HG03457 (cell line): Measurements from ENCODE around the gene CD300LG.
"Not testable (repeated sequence)": the region's sequence is repeated elsewhere in the genome, so short reads cannot be mapped to it uniquely, and the experiment has no call there.

Experiments used
- ATAC-seq: cut with Tn5 transposase; IDR thresholded peaks from one replicate; pipeline ENCODE4 v1.9.1; 2021; ENCODE audit warnings: moderate number of reproducible peaks; ENCODE audit not compliant: unreplicated experiment

CD300LG gene

DNA sequence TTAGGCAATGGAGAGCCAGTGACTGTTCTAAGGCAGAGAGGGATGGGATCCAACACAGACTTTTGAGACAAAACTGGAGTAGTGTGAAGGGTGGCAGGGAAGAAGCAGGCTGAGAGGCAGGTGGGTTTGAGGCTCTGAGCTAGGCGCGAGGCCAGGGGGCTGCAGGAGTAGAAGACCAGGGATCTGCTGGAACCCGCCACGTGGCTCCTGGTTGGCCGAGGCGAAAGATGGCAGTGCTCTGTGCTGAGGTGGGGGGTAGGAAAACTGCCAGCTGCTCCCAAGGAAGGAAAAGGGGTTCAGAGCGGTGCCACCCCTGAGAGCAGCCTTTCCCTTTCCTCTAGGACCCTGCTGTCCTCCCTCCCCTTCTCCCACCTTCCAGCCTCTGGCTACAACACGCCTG lies 5.6 kb downstream of the CD300LG start:
- ATAC-seq: no peak

GRCh38 chr17:43853546-43853945 lies 6.6 kb downstream of the CD300LG start:
- ATAC-seq: no peak

GRCh38 chr17:43854498-43854897 lies 7.5 kb downstream of the CD300LG start:
- no peak for ATAC-seq

- ATAC-seq: no peak
Observed at GRCh38 chr17:43855061-43855460, 8.1 kb downstream of the CD300LG start.

- ATAC-seq: no peak
Observed at GRCh38 chr17:43856141-43856540, 9.2 kb downstream of the CD300LG start.

DNA sequence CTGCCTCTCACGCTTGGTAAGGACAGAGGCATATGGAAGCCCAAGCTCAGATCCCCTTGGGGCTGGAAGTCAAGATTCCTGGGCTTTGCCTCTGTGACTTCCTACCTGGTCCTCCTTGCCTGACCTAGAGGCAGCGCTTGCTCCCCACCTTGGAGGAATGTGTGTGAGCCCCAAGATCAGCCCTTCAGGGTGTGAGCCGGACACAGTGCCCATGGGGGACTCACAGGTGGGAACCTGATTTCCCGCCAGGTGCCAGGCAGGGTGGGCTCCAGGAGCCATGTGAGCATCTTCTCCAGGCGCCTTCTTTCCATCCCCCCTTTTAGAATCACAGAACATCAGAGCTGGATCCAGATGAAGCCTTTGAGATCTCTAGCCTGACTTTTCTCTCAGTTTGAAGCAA lies 10.2 kb downstream of the CD300LG start:
- no peak for ATAC-seq

DNA sequence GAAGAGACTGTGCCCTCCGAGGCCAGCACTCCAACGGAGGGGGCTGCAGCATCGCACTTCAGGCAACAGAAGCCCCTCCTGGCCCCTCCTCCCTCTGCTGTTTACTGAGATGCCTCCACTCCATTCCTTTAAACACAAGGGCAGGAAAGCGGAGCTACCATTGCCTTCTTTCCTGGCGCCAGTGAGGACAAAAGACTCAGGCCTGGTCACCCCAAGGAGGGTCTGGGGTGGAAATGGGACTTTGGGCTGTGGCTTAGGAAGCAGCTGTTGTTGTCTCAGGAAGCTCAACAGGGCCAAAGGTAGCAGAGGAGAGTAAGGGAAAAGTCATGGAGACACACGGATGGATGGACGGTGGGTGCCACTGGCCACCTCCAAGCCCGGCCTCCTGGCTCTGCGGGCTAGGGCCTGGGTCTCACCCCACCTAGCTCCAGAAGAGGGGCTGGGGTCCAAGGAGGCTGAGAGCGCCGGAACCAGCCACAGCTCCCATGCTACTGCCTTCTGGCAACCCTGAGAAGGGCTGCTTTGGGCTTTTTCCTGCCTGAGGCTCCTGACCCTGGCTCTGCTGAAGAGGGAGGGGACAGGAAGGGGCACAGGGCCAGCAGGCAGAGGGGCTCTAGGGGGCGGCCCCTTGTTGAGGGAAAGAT lies 11.1 kb downstream of the CD300LG start:
- ATAC-seq: no peak

- ATAC-seq: no peak
Observed at GRCh38 chr17:43860077-43860725, 13.2 kb downstream of the CD300LG start.

- ATAC-seq: no peak
Observed at GRCh38 chr17:43860927-43861622, 14.1 kb downstream of the CD300LG start.

- no peak for ATAC-seq
Observed at GRCh38 chr17:43861960-43862359, 15.0 kb downstream of the CD300LG start.

- no peak for ATAC-seq
Observed at GRCh38 chr17:43864161-43864984, 17.4 kb downstream of the CD300LG start.

DNA sequence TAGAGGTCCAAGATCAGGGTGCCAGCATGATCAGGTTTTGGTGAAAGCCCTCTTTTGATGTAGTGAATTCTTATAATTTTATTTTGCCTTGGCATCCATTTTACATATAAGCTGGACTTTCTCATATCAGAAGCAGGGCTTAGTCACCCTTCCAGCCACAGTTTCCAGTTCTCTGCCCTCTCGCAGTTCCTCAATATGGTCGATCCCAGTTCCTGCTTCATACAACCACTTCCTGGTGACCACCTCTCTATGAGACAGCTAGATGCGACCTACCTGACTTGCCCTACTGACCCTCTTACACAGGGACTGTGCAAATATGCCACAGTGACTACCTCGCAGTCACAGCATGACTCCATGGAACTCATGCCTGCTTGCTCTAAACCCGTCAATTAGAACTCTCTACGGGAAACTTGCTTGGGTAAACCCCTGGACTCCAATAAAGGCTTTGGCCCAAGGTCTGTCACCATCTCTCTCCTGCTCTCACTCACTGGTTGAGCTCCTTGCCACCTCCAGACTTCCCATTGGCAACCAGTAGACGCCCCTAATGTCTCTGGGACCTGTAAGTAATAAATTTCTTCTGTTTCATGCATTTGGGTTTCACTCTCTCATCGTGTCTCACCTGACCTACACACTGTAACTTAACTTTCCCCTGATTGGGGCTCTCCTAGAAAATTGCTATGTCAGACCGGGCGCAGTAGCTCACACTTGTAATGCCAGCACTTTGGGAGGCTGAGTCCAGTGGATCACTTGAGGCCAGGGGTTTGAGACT lies 21.4 kb downstream of the CD300LG start:
- ATAC-seq: no peak

DNA sequence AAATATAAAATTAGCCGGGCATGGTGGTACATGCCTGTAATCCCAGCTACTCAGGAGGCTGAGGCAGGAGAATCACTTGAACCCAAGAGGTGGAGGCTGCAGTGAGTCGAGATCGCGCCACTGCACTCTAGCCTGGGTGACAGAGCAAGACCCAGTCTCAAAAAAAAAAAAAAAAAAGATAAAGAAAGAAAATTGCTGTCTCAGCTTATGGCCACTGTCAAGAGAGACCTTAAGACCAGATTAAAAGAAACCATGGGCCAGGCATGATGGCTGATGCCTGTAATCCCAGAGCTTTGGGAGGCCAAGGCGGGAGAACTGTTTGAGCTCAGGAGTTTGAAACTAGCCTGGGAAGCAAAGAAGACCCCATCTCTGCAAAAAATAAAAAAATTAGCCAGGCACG lies 22.1 kb downstream of the CD300LG start:
- ATAC-seq: not testable (repeated sequence)

- no peak for ATAC-seq
Observed at GRCh38 chr17:43871946-43872690, 25.1 kb downstream of the CD300LG start.

- no peak for ATAC-seq
Observed at GRCh38 chr17:43873091-43873490, 26.1 kb downstream of the CD300LG start.

GRCh38 chr17:43873815-43874214 lies 26.8 kb downstream of the CD300LG start:
- ATAC-seq: no peak

- ATAC-seq: no peak
Observed at GRCh38 chr17:43874293-43874692, 27.3 kb downstream of the CD300LG start.

GRCh38 chr17:43875476-43876147 lies 28.6 kb downstream of the CD300LG start:
- no peak for ATAC-seq

GRCh38 chr17:43877031-43877430 lies 30.1 kb downstream of the CD300LG start:
- no peak for ATAC-seq
